Effector memory CD4-positive, alpha-beta T cell (primary cell): ENCODE data around the gene NDST1.
"Not testable (repeated sequence)": the region's sequence is repeated elsewhere in the genome, so short reads cannot be mapped to it uniquely, and the experiment has no call there.

Experiments used
- DNase-seq, 3 donors: peaks; one replicate each; pipeline ENCODE4 v3.0.0-alpha.2; 2020
- H3K27ac ChIP-seq: 2 replicates; pipeline ENCODE4 v1.7.0; 2013; ENCODE audit warnings: mild to moderate bottlenecking, low read length, moderate library complexity; ENCODE audit not compliant: insufficient read depth, poor library complexity, severe bottlenecking
- H3K27me3 ChIP-seq: replicated peaks from 2 replicates; pipeline ENCODE4 v1.7.0; 2013; ENCODE audit warnings: mild to moderate bottlenecking, low read length; ENCODE audit not compliant: insufficient read depth, control insufficient read depth, poor library complexity, severe bottlenecking
- H3K36me3 ChIP-seq: 2 replicates; pipeline ENCODE4 v1.7.0; 2013; ENCODE audit warnings: mild to moderate bottlenecking, low read length, moderate library complexity; ENCODE audit not compliant: control insufficient read depth, insufficient read depth
- H3K4me1 ChIP-seq: 2 replicates; pipeline ENCODE4 v1.7.0; 2013; ENCODE audit warnings: low read length, mild to moderate bottlenecking; ENCODE audit not compliant: control insufficient read depth, insufficient read depth, poor library complexity, severe bottlenecking
- H3K4me3 ChIP-seq: 2 replicates; pipeline ENCODE4 v1.7.0; 2013; ENCODE audit warnings: low read length, low read depth, mild to moderate bottlenecking; ENCODE audit not compliant: insufficient read depth, poor library complexity, severe bottlenecking
- H3K9me3 ChIP-seq: 2 replicates; pipeline ENCODE4 v1.7.0; 2013; ENCODE audit warnings: mild to moderate bottlenecking, low read length, moderate library complexity; ENCODE audit not compliant: control insufficient read depth

The NDST1 gene

GRCh38 chr5:150476568-150476967 lies 31.4 kb upstream of the NDST1 start:
- not testable (repeated sequence) for H3K4me3 ChIP-seq, H3K36me3 ChIP-seq, H3K4me1 ChIP-seq, H3K27me3 ChIP-seq, DNase-seq, H3K27ac ChIP-seq, H3K9me3 ChIP-seq

DNA sequence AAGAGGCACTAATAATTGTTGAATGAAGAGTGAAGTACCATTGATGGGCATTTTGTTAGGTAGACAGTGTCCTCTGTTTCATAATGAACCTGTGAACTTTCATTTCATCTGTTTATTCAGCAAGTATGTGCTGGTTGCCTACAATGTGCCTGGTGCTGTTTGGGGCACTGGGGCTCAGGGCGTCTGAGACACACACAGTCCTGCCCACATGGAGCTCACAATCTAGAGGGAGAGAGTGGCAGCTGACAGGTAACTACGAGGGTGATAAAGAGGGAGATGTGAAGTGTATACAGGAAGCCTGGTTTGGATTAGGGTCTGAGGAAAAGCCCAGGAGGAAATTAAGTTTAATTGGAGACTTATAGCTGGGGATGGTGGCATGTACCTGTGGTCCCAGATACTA lies 28.5 kb upstream of the NDST1 start:
- H3K4me1 ChIP-seq, result no peaks in the 10 kb centered on the region
- H3K27me3 ChIP-seq, result no peaks in the 10 kb centered on the region
- no peaks in the 10 kb centered on the region for H3K9me3 ChIP-seq
- H3K36me3 ChIP-seq, result no peaks in the 10 kb centered on the region
- DNase-seq, result no peak
- H3K27ac ChIP-seq, result no peak overlapping the region
- no peak overlapping the region for H3K4me3 ChIP-seq

- no peak for DNase-seq
- no peaks in the 10 kb centered on the region for H3K36me3 ChIP-seq
Measured at GRCh38 chr5:150481708-150481965, 26.3 kb upstream of the NDST1 start.

DNA sequence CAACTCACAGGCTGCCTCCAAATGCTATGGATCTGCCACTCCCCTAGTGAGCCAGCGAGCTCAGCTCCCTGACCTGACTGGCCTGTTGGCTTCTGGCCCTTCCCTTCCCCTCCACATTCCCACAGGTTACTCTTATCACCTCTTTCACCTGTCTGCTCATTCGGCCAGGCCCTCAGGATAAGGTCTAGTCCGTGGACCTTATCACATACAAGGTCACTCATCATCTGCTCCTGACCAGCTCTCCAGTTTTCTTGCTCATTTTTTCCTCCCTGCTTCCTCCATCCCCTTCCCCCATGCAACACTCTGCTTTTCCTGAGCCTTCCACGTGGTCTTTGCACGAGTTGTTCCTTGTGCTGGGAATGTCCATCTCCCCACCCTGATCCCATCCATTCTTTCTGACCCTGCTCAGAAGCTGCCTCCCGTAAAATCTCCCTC lies 25.9 kb upstream of the NDST1 start:
- H3K27ac ChIP-seq, result no peak overlapping the region
- H3K4me1 ChIP-seq, result peaks cover 5% of the 10 kb centered on the region
- DNase-seq, result no peak
- H3K4me3 ChIP-seq, result no peak overlapping the region
- H3K9me3 ChIP-seq, result no peaks in the 10 kb centered on the region
- H3K36me3 ChIP-seq, result no peaks in the 10 kb centered on the region
- H3K27me3 ChIP-seq, result peaks cover 12% of the 10 kb centered on the region

More at GRCh38 chr5:150481708-150481965, 26.3 kb upstream of the NDST1 start:
- peaks cover 2% of the 10 kb centered on the region for H3K4me1 ChIP-seq
- H3K27me3 ChIP-seq, result peaks cover 9% of the 10 kb centered on the region
- no peak overlapping the region for H3K27ac ChIP-seq
- no peak overlapping the region for H3K4me3 ChIP-seq
- H3K9me3 ChIP-seq, result no peaks in the 10 kb centered on the region

- Histone ChIP-seq H3K27ac (no peak overlapping the region), H3K9me3 (no peaks in the 10 kb centered on the region), H3K27me3 (peaks cover 14% of the 10 kb centered on the region), H3K4me3 (peak overlapping the region; percentile 76), H3K36me3 (no peaks in the 10 kb centered on the region), H3K4me1 (peaks cover 6% of the 10 kb centered on the region)
- DNase-seq, result no peak
Measured at GRCh38 chr5:150484964-150485692, 22.8 kb upstream of the NDST1 start.

- H3K27ac ChIP-seq, result no peak overlapping the region
- no peaks in the 10 kb centered on the region for H3K9me3 ChIP-seq
- peak overlapping the region; percentile 76 for H3K4me3 ChIP-seq
- H3K27me3 ChIP-seq, result peaks cover 14% of the 10 kb centered on the region
- peaks cover 6% of the 10 kb centered on the region for H3K4me1 ChIP-seq
- peak in 1 of 3 donors; percentile 1 for DNase-seq
- no peaks in the 10 kb centered on the region for H3K36me3 ChIP-seq
Measured at GRCh38 chr5:150485693-150486401, 22.1 kb upstream of the NDST1 start.

GRCh38 chr5:150486402-150487198 lies 21.3 kb upstream of the NDST1 start:
- Histone ChIP-seq H3K27me3 (peaks cover 14% of the 10 kb centered on the region), H3K36me3 (no peaks in the 10 kb centered on the region), H3K4me1 (peaks cover 6% of the 10 kb centered on the region), H3K9me3 (no peaks in the 10 kb centered on the region), H3K4me3 (peak overlapping the region; percentile 76), H3K27ac (no peak overlapping the region)
- peak in 2 of 3 donors; percentile 8 to 13 for DNase-seq

DNA sequence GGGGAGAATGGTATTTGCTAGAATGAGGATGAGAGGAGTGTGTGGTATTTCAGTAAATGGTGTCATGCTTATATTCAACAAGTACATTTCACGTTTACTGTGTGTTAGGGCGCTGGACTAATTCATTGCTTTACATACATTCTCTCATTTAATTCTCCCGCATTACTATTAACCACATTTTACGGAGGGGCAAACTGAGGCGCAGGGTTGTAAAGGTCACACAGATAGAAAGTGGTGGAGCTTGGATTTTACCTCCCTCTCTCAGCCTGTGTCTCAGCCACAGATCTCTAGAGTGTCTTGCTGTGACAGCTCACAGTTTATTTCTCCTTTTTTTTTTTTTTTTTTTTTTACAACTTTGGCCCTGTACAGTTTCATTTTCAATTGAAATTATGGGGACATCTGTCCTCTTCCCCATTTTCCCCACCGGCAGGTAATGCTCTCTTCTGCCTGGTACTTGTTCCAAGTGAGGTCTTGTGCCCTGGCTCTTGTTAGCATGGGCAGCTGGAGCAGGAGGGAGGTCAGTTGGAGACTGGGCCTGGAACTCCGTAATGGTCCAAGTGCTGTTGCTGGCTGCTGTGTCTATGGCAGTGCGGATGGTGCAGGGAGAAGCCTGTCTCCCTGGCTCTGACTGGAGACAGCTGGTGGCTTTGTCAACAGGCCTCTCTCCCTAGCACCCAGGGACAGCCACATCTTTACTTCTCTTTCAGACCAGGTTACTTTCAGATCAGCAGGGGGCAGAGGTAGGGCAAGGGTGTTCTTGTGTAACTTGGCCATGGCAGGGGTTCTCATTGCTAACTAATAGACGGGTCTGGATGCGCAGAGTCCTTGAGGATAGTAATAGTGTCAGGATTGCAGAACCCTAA lies 20.5 kb upstream of the NDST1 start:
- Histone ChIP-seq H3K9me3 (no peaks in the 10 kb centered on the region), H3K27me3 (peaks cover 14% of the 10 kb centered on the region), H3K4me3 (peak overlapping the region; percentile 48), H3K27ac (no peak overlapping the region), H3K36me3 (no peaks in the 10 kb centered on the region), H3K4me1 (peaks cover 6% of the 10 kb centered on the region)
- DNase-seq, result no peak

DNA sequence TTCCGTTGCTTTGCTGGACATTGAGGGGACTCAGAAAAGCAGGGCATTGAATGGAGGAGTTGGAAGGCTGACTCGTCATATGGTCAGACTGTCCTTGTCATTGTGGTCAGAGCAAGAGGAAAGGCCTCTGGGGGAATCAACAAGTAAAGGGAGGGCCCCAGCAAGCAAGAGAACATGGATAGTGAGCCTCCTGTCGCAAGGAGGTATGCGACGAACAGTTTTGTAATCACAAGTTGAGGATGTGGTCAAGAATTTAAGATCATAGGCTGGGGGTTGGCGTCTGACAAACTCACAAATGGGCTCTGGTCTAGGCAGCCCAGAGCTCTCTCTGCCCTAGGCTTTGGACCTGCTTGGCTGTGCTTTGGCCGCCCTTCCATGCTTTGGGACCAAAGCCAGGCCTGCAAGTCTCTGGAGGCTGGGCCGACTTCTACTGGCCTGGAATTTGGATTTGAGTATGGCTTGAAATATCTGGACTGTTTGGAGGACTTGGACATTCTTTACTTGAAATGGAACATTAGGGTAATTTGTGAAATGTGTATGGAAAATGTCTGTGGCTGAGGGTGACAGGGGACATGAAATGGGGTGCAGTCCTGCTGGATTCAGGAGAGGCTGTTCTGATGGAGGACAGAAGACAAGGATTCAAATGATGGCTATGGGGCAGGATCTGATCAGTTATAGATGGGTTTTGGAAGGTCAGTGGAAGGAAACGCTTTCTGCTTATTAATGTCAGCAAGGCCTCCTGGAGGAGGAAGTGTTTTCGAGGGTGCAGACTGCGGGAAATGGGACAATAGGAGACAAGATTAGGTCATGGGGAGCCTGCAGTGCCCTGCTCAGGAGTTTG lies 19.2 kb upstream of the NDST1 start:
- Histone ChIP-seq H3K4me1 (peaks cover 6% of the 10 kb centered on the region), H3K4me3 (no peak overlapping the region)

More for the DNA sequence above, 19.2 kb upstream of the NDST1 start:
- DNase-seq, result no peak
- Histone ChIP-seq H3K27ac (no peak overlapping the region), H3K27me3 (peaks cover 14% of the 10 kb centered on the region), H3K9me3 (no peaks in the 10 kb centered on the region), H3K36me3 (no peaks in the 10 kb centered on the region)
